HG03097 (cell line): ENCODE results near the gene OSBPL8.
"Not testable (repeated sequence)": the region's sequence is repeated elsewhere in the genome, so short reads cannot be mapped to it uniquely, and the experiment has no call there.

Source experiments
- ATAC-seq: cut with Tn5 transposase; IDR thresholded peaks from one replicate; pipeline ENCODE4 v1.9.1; 2021; ENCODE audit not compliant: unreplicated experiment, low FRiP score

The OSBPL8 gene

DNA sequence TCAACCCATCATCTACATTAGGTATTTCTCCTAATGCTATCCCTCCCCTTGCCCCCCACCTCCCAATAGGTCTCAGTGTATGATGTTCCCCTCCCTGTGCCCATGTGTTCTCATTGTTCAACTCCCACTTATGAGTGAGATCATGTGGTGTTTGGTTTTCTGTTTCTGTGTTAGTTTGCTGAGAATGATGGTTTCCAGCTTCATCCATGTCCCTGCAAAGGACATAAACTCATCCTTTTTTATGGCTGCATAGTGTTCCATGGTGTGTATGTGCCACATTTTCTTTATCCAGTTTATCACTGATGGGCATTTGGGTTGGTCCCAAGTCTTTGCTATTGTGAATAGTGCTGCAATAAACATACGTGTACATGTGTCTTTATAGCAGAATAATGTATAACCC lies 182.7 kb downstream of the OSBPL8 start:
- not testable (repeated sequence) for ATAC-seq

DNA sequence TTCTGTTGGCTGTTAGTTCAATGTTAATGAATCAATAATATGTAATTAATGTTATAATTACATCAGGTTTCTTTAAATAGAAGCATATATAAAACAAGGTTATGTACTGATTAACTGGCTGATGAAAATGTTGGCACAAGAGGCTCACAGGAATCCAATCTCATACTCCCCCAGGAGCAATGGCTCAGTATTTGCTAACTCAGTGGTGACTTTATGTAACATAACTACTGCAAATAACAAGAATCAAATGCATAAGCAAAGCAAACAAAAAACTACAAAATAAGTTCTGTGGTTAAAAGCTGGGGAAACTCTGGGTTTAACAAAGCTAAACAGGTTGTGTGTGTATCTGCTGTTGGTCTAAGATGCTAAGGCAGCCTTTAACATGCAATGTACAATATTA lies 183.6 kb downstream of the OSBPL8 start:
- ATAC-seq: no peak

- no peak for ATAC-seq
These were observed 184.1 kb downstream of the OSBPL8 start for GRCh38 chr12:76375470-76375869.

DNA sequence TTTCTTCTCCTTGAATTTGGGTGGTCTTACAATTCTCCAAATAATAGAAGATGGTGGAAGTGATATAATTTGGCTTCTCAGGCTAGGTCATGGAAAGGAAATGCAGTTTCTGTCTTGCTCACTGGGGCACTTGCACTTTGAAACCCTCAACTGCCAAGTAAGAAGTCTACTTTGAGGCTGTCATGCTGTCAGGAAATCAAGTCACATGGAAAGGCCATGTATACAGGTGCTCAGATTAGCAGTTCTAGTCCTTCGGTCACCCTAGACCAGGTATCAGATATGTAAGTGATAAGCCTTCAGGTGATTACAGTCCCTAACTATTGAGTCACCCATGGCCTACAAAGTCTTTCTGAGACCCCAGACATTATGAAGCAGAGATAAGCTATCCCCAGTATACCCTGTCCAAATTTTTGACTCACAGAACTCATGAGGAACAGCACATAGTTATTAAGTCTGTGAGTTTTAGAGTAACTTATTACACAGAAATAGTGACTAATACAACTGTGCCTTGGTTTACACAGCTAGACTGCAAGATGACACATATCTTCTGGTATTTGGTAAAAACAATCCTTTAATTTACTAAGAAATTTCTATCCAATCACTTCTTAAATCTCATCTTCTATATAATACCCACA lies 185.1 kb downstream of the OSBPL8 start:
- ATAC-seq: no peak

GRCh38 chr12:76368230-76368629 lies 191.3 kb downstream of the OSBPL8 start:
- no peak for ATAC-seq

- no peak for ATAC-seq
These were observed 193.4 kb downstream of the OSBPL8 start for GRCh38 chr12:76366163-76366562.

GRCh38 chr12:76364131-76364530 lies 195.4 kb downstream of the OSBPL8 start:
- ATAC-seq: not testable (repeated sequence)

DNA sequence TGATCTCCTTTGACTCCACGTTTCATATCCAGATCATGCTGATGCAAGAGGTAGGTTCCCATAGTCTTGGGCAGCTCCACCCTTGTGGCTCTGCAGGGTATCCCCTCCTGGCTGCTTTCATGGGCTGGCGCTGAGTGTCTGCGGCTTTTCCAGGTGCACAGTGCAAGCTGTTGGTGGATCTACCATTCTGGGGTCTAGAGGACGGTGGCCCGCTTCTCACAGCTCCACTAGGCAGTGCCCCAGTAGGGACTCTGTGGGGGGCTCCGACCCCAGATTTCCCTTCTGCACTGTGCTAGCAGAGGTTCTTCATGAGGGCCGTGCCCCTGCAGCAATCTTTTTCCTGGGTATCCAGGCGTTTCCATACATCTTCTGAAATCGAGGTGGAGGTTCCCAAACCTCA lies 199.3 kb downstream of the OSBPL8 start:
- ATAC-seq: no peak

DNA sequence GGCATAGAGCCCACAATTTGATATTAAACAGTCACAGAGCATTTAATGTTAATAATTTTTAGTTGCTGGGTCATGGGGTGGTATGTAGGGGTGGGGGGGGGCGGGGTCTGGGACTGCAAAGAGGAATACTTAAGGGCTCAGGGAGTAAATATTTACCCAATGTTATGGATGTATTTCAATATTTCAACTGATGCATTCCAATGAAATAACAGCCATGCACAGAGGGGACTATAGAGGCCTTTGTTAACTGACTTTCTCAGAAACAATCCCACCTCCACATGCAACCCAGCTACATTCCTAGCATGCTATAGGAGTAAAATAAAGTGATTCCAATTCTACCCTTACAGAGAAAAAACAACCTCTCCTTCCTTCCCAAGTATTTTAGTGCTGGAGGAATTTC lies 203.5 kb downstream of the OSBPL8 start:
- ATAC-seq: no peak

DNA sequence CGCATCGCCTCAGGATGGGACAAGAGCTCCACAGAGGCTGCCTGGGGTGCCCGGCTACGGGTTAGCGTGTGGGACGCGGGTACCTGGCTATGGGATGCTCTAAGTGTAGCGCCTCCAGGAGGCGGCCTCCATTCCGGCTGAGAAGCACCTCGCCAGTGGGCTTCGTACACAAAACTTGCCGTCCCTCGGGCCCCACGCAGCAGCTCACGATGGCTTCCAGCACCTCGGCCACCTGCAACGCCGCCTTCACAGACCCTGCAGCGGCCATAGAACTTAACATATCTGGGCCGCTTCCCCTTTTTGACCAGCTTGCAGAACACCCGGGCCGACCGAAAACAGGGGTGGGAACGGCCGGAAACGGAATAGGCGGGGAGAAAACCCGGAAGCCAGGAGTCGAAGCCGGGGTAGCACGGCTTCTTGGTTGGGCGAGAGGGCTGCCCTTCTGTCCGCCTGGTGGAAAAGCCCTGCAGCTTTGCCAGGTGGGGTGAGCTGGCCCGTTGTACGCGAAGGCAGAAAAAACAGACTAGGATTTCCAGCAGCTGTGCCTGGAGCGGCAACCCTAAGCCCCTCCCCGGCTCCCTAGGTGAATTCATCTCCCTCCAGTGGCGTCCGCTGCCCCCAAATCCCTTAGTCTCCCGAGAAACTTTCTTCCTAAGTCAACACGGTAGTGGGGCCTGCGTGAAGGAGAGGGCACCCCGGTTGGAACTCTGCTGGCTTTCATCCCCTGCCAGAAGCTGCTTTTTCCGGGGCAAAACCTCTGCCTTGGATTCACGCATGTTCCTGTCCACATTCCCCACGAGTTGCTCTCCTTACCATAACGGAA lies 211.3 kb downstream of the OSBPL8 start, which contains the start of gene BBS10:
Gene BBS10, minus strand, starts transcription at position 337 of the 823 bp plus-strand sequence. Its CDS starts 57 bp downstream, at position 280.
- peak; percentile 98 for ATAC-seq

GRCh38 chr12:76346798-76347420 lies 212.7 kb downstream of the OSBPL8 start:
- ATAC-seq: no peak

- ATAC-seq: no peak
These were observed 213.3 kb downstream of the OSBPL8 start for GRCh38 chr12:76346236-76346635.

- no peak for ATAC-seq
These were observed 214.0 kb downstream of the OSBPL8 start for GRCh38 chr12:76345569-76345968.

DNA sequence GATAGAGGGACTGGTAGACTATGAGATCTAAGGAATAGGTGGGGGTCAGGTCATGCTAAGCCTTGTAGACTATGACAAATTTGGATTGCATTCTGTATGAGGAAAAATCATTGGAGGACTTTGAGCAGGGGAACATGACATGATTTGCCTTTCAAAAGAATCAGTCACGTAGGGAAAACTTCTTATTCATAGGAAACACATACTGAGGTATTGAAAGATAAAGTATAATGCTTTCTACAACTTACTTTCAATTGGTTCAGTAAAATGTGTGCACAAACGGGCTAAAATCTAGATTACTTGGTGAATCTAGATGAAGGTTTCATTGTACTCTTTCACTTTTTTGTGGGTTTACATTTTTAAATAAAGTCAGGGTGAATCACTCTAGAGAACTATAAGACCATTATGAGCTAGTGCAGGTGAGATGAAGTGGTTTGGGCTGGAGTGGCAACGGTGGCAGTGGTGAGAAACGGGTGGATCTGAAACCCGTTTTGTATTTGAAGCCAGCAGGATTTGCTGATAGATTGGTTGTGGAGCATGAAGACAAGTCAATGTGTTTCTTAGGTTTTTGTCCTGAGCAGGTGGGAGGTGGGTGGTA lies 218.0 kb downstream of the OSBPL8 start:
- no peak for ATAC-seq

GRCh38 chr12:76340680-76341435 lies 218.7 kb downstream of the OSBPL8 start:
- ATAC-seq: no peak

- no peak for ATAC-seq
These were observed 222.0 kb downstream of the OSBPL8 start for GRCh38 chr12:76337583-76337982.

- no peak for ATAC-seq
These were observed 227.0 kb downstream of the OSBPL8 start for GRCh38 chr12:76332606-76333005.

GRCh38 chr12:76329606-76330005 lies 230.0 kb downstream of the OSBPL8 start:
- no peak for ATAC-seq

- ATAC-seq: no peak
These were observed 230.4 kb downstream of the OSBPL8 start for GRCh38 chr12:76329159-76329558.

- not testable (repeated sequence) for ATAC-seq
These were observed 239.8 kb downstream of the OSBPL8 start for GRCh38 chr12:76319595-76320319.
